Mesenchymal stem cell (in vitro differentiated cells and primary cell): Measurements from ENCODE around the gene POM121L2.

Source experiments
- DNase-seq: peaks from one replicate; pipeline ENCODE4 v3.0.0-alpha.2; 2013
- H2AFZ ChIP-seq: one replicate; pipeline ENCODE4 v1.6.1; 2013; ENCODE audit warnings: low read depth, mild to moderate bottlenecking, control low read depth, inconsistent platforms, low read length, moderate library complexity
- H2AK5ac ChIP-seq: 2 replicates; pipeline ENCODE4 v1.6.1; 2013; ENCODE audit warnings: low read length, moderate library complexity, mild to moderate bottlenecking, inconsistent platforms; ENCODE audit not compliant: severe bottlenecking
- H2BK120ac ChIP-seq: one replicate; pipeline ENCODE4 v1.6.1; 2013; ENCODE audit warnings: low read depth, mild to moderate bottlenecking, inconsistent platforms, low read length, moderate library complexity
- H2BK12ac ChIP-seq, 2 experiments: one replicate each; pipeline ENCODE4 v1.6.1; 2013; ENCODE audit warnings: inconsistent platforms in 2 of 2, low read length in 2 of 2, mild to moderate bottlenecking in 2 of 2, moderate library complexity in 2 of 2, control low read depth in 1 of 2
- H2BK15ac ChIP-seq: one replicate; pipeline ENCODE4 v1.6.1; 2013; ENCODE audit warnings: mild to moderate bottlenecking, low read depth, inconsistent platforms; ENCODE audit not compliant: poor library complexity, severe bottlenecking
- H2BK5ac ChIP-seq: 2 replicates; pipeline ENCODE4 v1.6.1; 2013; ENCODE audit warnings: low read depth, mild to moderate bottlenecking, low read length, control low read depth, inconsistent platforms; ENCODE audit not compliant: poor library complexity, severe bottlenecking
- H3K14ac ChIP-seq, 2 experiments: one replicate each; pipeline ENCODE4 v1.6.1; 2013; ENCODE audit warnings: inconsistent platforms in 2 of 2, low read length in 2 of 2, control low read depth in 1 of 2, mild to moderate bottlenecking in 1 of 2, moderate library complexity in 1 of 2
- H3K18ac ChIP-seq, 2 experiments: one replicate each; pipeline ENCODE4 v1.6.1; 2013; ENCODE audit warnings: inconsistent platforms in 2 of 2, low read length in 2 of 2, control low read depth in 1 of 2, low read depth in 1 of 2, mild to moderate bottlenecking in 1 of 2
- H3K23ac ChIP-seq, 2 experiments: one replicate each; pipeline ENCODE4 v1.6.1; 2013; ENCODE audit warnings: inconsistent platforms in 2 of 2, low read length in 2 of 2, mild to moderate bottlenecking in 2 of 2, moderate library complexity in 2 of 2, control low read depth in 1 of 2
- H3K27ac ChIP-seq: 2 replicates; pipeline ENCODE4 v1.5.1; 2013; ENCODE audit warnings: mild to moderate bottlenecking, moderate library complexity, low read length, control low read depth, inconsistent platforms; ENCODE audit not compliant: poor library complexity, severe bottlenecking
- H3K27me3 ChIP-seq, 2 experiments: 2 replicates each; pipeline versions ENCODE4 v1.6.1 to v1.7.0; 2013; ENCODE audit warnings: low read length in 2 of 2, mild to moderate bottlenecking in 2 of 2, moderate library complexity in 2 of 2, control low read depth in 1 of 2, inconsistent platforms in 1 of 2; ENCODE audit not compliant: control insufficient read depth in 1 of 2, insufficient read depth in 1 of 2
- H3K36me3 ChIP-seq, 2 experiments: 2 replicates each; pipeline versions ENCODE4 v1.6.1 to v1.7.0; 2013; ENCODE audit warnings: low read length in 2 of 2, control low read depth in 1 of 2, inconsistent platforms in 1 of 2, low read depth in 1 of 2, mild to moderate bottlenecking in 1 of 2; ENCODE audit not compliant: insufficient read depth in 2 of 2, control insufficient read depth in 1 of 2
- H3K4ac ChIP-seq, 2 experiments: one replicate each; pipeline ENCODE4 v1.6.1; 2013; ENCODE audit warnings: inconsistent platforms in 2 of 2, low read length in 2 of 2, mild to moderate bottlenecking in 2 of 2, moderate library complexity in 2 of 2, control low read depth in 1 of 2, low read depth in 1 of 2
- H3K4me1 ChIP-seq: 2 replicates; pipeline ENCODE4 v1.6.1; 2013; ENCODE audit warnings: low read depth, low read length, control low read depth; ENCODE audit not compliant: control insufficient read depth, insufficient read depth
- H3K4me2 ChIP-seq: 2 replicates; pipeline ENCODE4 v1.6.1; 2013; ENCODE audit warnings: low read length, mild to moderate bottlenecking, inconsistent platforms; ENCODE audit not compliant: poor library complexity, severe bottlenecking
- H3K4me3 ChIP-seq, 2 experiments: 2 replicates each; pipeline versions ENCODE4 v1.5.1 to v1.7.0; 2013; ENCODE audit warnings: low read length in 2 of 2, mild to moderate bottlenecking in 2 of 2, control low read depth in 1 of 2, low read depth in 1 of 2; ENCODE audit not compliant: insufficient read depth in 1 of 2
- H3K79me1 ChIP-seq: replicated peaks from 2 replicates; pipeline ENCODE4 v1.6.1; 2013; ENCODE audit warnings: mild to moderate bottlenecking, control low read depth, low read length, inconsistent platforms; ENCODE audit not compliant: poor library complexity, severe bottlenecking
- H3K9ac ChIP-seq: 2 replicates; pipeline ENCODE4 v1.7.0; 2013; ENCODE audit warnings: mild to moderate bottlenecking, low read length, moderate library complexity
- H3K9me3 ChIP-seq: 2 replicates; pipeline ENCODE4 v1.7.0; 2013; ENCODE audit warnings: mild to moderate bottlenecking, low read length; ENCODE audit not compliant: control insufficient read depth
- H4K8ac ChIP-seq: one replicate; pipeline ENCODE4 v1.6.1; 2013; ENCODE audit warnings: inconsistent platforms, mild to moderate bottlenecking, low read length, moderate library complexity
- H4K91ac ChIP-seq: one replicate; pipeline ENCODE4 v1.6.1; 2013; ENCODE audit warnings: mild to moderate bottlenecking, low read length, inconsistent platforms
- WGBS: methylation state at CpG from one replicate; pipeline ENCODE4 v1.1.7; 2013; ENCODE audit warnings: mixed read lengths; 5-methylcytosine and 5-hydroxymethylcytosine counted together

Gene POM121L2

DNA sequence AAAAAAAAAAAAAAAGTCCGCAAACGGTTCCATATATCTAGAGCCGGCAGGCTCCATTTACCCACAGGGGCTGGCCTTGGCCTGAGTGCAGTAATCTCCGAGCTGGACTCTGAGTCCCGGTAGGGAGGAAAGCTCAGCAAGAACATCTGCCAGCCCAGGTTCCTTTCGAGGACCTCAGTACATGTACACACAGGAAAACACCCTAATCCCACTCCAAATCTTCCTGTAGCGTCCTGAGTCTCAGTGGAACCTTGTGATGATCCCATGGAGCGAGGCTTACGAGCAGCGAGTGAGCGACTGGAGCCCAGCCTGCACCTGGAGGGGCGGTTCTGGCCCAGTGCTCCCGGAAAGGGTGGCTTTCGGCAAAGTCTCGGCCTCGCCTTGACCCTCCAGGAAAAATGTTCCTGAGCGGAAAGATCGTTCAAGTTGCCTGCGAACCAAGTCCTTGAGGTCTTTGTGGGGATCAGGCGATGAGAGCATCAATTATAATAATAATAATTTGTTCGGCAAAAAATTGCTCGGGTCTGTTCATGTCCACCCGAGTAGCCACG is 32.5 kb downstream of the POM121L2 start:
- DNase-seq = no peak
- Histone ChIP-seq H3K4me3 (peak overlapping the region; percentile 29 to 78), H4K91ac (no peak overlapping the region), H3K9ac (no peak overlapping the region), H2BK5ac (no peak overlapping the region), H3K9me3 (no peaks in the 10 kb centered on the region), H3K23ac (no peak overlapping the region), H4K8ac (no peak overlapping the region), H3K27ac (no peak overlapping the region), H3K79me1 (no peaks in the 10 kb centered on the region), H2AK5ac (no peak overlapping the region), H3K4me2 (peak overlapping the region; percentile 79), H3K4me1 (peaks cover 7% of the 10 kb centered on the region), H2BK12ac (no peak overlapping the region), H3K4ac (no peak overlapping the region), H3K18ac (no peak overlapping the region), H3K36me3 (no peaks in the 10 kb centered on the region), H2AFZ (peak overlapping the region; percentile 72), H2BK15ac (no peak overlapping the region), H2BK120ac (no peak overlapping the region), H3K14ac (no peak overlapping the region), H3K27me3 (peaks cover 8 to 34% of the 10 kb centered on the region in 2 experiments)
- WGBS = 3% methylated on average over 24 of the region's 24 CpGs

- no peak overlapping the region for H4K91ac ChIP-seq
- no peak overlapping the region for H3K9ac ChIP-seq
- H3K27me3 ChIP-seq = peaks cover 16 to 20% of the 10 kb centered on the region in 2 experiments
- no peak overlapping the region for H3K18ac ChIP-seq
- H2BK120ac ChIP-seq = no peak overlapping the region
- no peak overlapping the region for H2AK5ac ChIP-seq
- no peak for DNase-seq
- H3K23ac ChIP-seq = no peak overlapping the region
- 16% methylated on average over 32 of the region's 36 CpGs for WGBS
- H3K4me3 ChIP-seq = no peak overlapping the region
- no peak overlapping the region for H4K8ac ChIP-seq
- no peaks in the 10 kb centered on the region for H3K9me3 ChIP-seq
- H2BK15ac ChIP-seq = no peak overlapping the region
- no peak overlapping the region for H3K4ac ChIP-seq
- H3K36me3 ChIP-seq = no peaks in the 10 kb centered on the region
- no peak overlapping the region for H2AFZ ChIP-seq
- no peak overlapping the region for H2BK5ac ChIP-seq
- no peak overlapping the region for H3K27ac ChIP-seq
- peak overlapping the region; percentile 50 for H3K4me2 ChIP-seq
- peaks cover 2% of the 10 kb centered on the region for H3K4me1 ChIP-seq
- no peak overlapping the region for H3K14ac ChIP-seq
- H3K79me1 ChIP-seq = no peaks in the 10 kb centered on the region
- no peak overlapping the region for H2BK12ac ChIP-seq
These were observed 36.8 kb downstream of the POM121L2 start for GRCh38 chr6:27275025-27275956.

DNA sequence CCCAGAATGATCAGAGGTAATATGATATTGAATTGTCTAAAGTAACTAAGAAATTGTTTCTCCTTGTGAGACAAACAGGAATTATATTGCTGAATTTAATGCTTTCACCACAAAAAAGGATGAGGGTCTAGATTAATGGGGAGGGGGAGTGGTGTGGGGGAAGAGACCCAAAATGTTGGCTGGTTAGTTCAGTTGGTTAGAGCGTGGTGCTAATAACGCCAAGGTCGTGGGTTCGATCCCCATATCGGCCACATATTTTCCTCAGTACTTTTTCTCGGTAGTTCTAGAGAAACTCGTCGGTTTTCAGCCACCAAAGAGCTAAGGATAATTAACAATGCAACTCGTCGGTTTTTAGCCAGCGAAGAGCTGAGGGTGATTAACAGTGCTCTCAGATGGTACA is 38.3 kb downstream of the POM121L2 start:
- peaks cover 23 to 27% of the 10 kb centered on the region in 2 experiments for H3K27me3 ChIP-seq
- H3K4me3 ChIP-seq = no peak overlapping the region
- H3K9ac ChIP-seq = no peak overlapping the region
- H2AFZ ChIP-seq = no peak overlapping the region
- no peak overlapping the region for H3K23ac ChIP-seq
- H2AK5ac ChIP-seq = no peak overlapping the region
- no peak overlapping the region for H2BK15ac ChIP-seq
- H3K4me2 ChIP-seq = no peak overlapping the region
- no peak for DNase-seq
- no peaks in the 10 kb centered on the region for H3K9me3 ChIP-seq
- H4K8ac ChIP-seq = no peak overlapping the region
- no peak overlapping the region for H3K4ac ChIP-seq
- no peak overlapping the region for H2BK12ac ChIP-seq
- no peak overlapping the region for H3K27ac ChIP-seq
- H3K18ac ChIP-seq = no peak overlapping the region
- no peaks in the 10 kb centered on the region for H3K4me1 ChIP-seq
- H3K79me1 ChIP-seq = no peaks in the 10 kb centered on the region
- H2BK5ac ChIP-seq = no peak overlapping the region
- 53% methylated on average over 11 of the region's 11 CpGs for WGBS
- H4K91ac ChIP-seq = no peak overlapping the region
- H3K36me3 ChIP-seq = no peaks in the 10 kb centered on the region
- no peak overlapping the region for H3K14ac ChIP-seq
- no peak overlapping the region for H2BK120ac ChIP-seq

GRCh38 chr6:27268803-27269202 is 43.3 kb downstream of the POM121L2 start:
- no peak overlapping the region for H3K23ac ChIP-seq
- DNase-seq = no peak
- peaks cover 2% of the 10 kb centered on the region for H3K4me1 ChIP-seq
- no peak overlapping the region for H2BK12ac ChIP-seq
- no peak overlapping the region for H3K9ac ChIP-seq
- no peak overlapping the region for H4K91ac ChIP-seq
- H2AK5ac ChIP-seq = no peak overlapping the region
- H3K4me3 ChIP-seq = no peak overlapping the region
- H2BK120ac ChIP-seq = no peak overlapping the region
- H4K8ac ChIP-seq = no peak overlapping the region
- no peak overlapping the region for H2BK15ac ChIP-seq
- 95% methylated on average over 14 of the region's 14 CpGs for WGBS
- no peak overlapping the region for H2AFZ ChIP-seq
- H3K14ac ChIP-seq = no peak overlapping the region
- H3K27ac ChIP-seq = no peak overlapping the region
- no peaks in the 10 kb centered on the region for H3K36me3 ChIP-seq
- no peak overlapping the region for H2BK5ac ChIP-seq
- H3K4ac ChIP-seq = no peak overlapping the region
- H3K4me2 ChIP-seq = no peak overlapping the region
- no peaks in the 10 kb centered on the region for H3K9me3 ChIP-seq
- H3K27me3 ChIP-seq = peaks cover 29% of the 10 kb centered on the region in 2 experiments
- H3K79me1 ChIP-seq = no peaks in the 10 kb centered on the region
- H3K18ac ChIP-seq = no peak overlapping the region
